HepG2 (cell line): ENCODE data around the gene TPX2.

Experiments
- BCL6 ChIP-seq: IDR thresholded peaks from 2 replicates; pipeline ENCODE4 v1.6.1; 2016; ENCODE audit warnings: missing genetic modification reagents, missing compliant biosample characterization
- CBX2 ChIP-seq, 2 experiments: fragments of 200-600 bp in 1 of 2; sonication (generic); formaldehyde crosslinking in 1 of 2; IDR thresholded peaks; 2 replicates each; pipeline versions ENCODE4 v1.7.0 to v1.8.1; 2018 to 2022; ENCODE audit warnings: low read depth in 2 of 2, low read length in 1 of 2, mild to moderate bottlenecking in 1 of 2, missing genetic modification reagents in 1 of 2
- EHMT2 ChIP-seq: fragments of 200-600 bp; sonication (generic); IDR thresholded peaks from 2 replicates; pipeline ENCODE4 v1.7.0; 2017; ENCODE audit warnings: antibody characterized with exemption, low read depth, low read length, borderline replicate concordance
- EP300 ChIP-seq, 3 experiments: sonication (generic) in 1 of 3; formaldehyde crosslinking in 1 of 3; IDR thresholded peaks; 2 replicates each; pipeline versions ENCODE4 v1.5.1 to v1.6.1; 2011 to 2020; ENCODE audit warnings: low read depth in 2 of 3, low read length in 2 of 3, borderline replicate concordance in 1 of 3, improper control_type of control experiment in 1 of 3, mild to moderate bottlenecking in 1 of 3, missing genetic modification reagents in 1 of 3, moderate library complexity in 1 of 3
- MEIS1 ChIP-seq: sonication (generic); formaldehyde crosslinking; IDR thresholded peaks from 2 replicates; pipeline ENCODE4 v1.9.0; 2021; ENCODE audit warnings: mild to moderate bottlenecking, missing genetic modification reagents, moderate library complexity, borderline replicate concordance
- MXI1 ChIP-seq: IDR thresholded peaks from 3 replicates; pipeline ENCODE4 v1.6.1; 2012; ENCODE audit warnings: low read depth, low read length, inconsistent platforms, borderline replicate concordance
- RFX1 ChIP-seq: fragments of 450-650 bp; IDR thresholded peaks from 2 replicates; pipeline ENCODE4 v1.6.1; 2017
- SIN3A ChIP-seq: IDR thresholded peaks from 2 replicates; pipeline ENCODE4 v1.6.1; 2011; ENCODE audit warnings: low read depth, mild to moderate bottlenecking, control low read depth, low read length, borderline replicate concordance
- SMAD3 ChIP-seq: sonication (generic); formaldehyde crosslinking; IDR thresholded peaks from 2 replicates; pipeline ENCODE4 v1.4.0; 2020; ENCODE audit warnings: missing genetic modification reagents
- ZNF292 ChIP-seq: sonication (generic); formaldehyde crosslinking; IDR thresholded peaks from 2 replicates; pipeline ENCODE4 v1.8.1; 2022; ENCODE audit warnings: mild to moderate bottlenecking, low read depth, missing genetic modification reagents, borderline replicate concordance
- ZNF614 ChIP-seq: IDR thresholded peaks from 2 replicates; pipeline ENCODE4 v1.6.1; 2018; ENCODE audit warnings: missing biosample characterization, missing genetic modification reagents, inconsistent platforms, borderline replicate concordance
- TF ChIP-seq, protein P1 (sequence below): sonication (generic); formaldehyde crosslinking; conservative IDR thresholded peaks from 2 replicates; pipeline ENCODE4 v1.4.0; 2020; ENCODE audit warnings: missing genetic modification reagents
- TF ChIP-seq, protein P2 (sequence below): sonication (generic); formaldehyde crosslinking; IDR thresholded peaks from 2 replicates; pipeline ENCODE4 v1.5.0; 2020; ENCODE audit warnings: mild to moderate bottlenecking, missing genetic modification reagents, moderate library complexity
- TF ChIP-seq, protein P3 (sequence below), 2 experiments: sonication (generic) in 1 of 2; formaldehyde crosslinking in 1 of 2; IDR thresholded peaks; 2 replicates each; pipeline versions ENCODE4 v1.5.1 to v1.6.1; 2011 to 2020; ENCODE audit warnings: borderline replicate concordance in 1 of 2, low read depth in 1 of 2, low read length in 1 of 2, mild to moderate bottlenecking in 1 of 2, missing genetic modification reagents in 1 of 2, moderate library complexity in 1 of 2

DNA sequence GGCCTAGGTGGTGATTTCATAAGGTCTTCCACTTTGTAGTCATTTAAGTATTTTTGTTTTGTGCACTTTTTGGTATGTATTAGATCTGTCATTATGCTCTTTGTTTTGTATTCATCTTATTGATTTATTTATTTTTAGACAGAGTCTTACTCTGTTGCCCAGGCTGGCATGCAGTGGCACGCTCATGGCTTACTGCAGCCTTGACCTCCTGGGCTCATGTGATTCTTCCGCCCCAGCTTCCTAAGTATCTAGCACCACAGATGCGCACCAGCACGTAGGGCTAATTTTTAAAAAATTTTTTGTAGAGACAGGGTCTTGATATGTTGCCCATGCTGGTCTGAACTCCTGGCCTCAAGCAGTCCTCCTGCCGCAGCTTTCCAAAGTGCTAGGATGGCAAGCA lies 30.6 kb downstream of the TPX2 start:
- TF ChIP-seq MEIS1 (no peak), SMAD3 (CRISPR knock-in tag) (no peak), EHMT2 (no peak), CBX2 (IDR thresholded peaks at IDR 0.05; ENCODE audit: low read depth, low read length) (no peak), CBX2 (CRISPR knock-in tag; IDR thresholded peaks at IDR 0.05; ENCODE audit: low read depth) (no peak), MXI1 (no peak), RFX1 (no peak), SIN3A (no peak), EP300 (IDR thresholded peaks at IDR 0.05; ENCODE audit: low read depth in 2 of 2, low read length in 2 of 2) (no peak), EP300 (CRISPR knock-in tag; IDR thresholded peaks at IDR 0.05; ENCODE audit: borderline replicate concordance) (no peak), ZNF292 (no peak), BCL6 (CRISPR knock-in tag) (no peak), ZNF614 (CRISPR knock-in tag) (no peak)
- TF ChIP-seq, protein P1, sequence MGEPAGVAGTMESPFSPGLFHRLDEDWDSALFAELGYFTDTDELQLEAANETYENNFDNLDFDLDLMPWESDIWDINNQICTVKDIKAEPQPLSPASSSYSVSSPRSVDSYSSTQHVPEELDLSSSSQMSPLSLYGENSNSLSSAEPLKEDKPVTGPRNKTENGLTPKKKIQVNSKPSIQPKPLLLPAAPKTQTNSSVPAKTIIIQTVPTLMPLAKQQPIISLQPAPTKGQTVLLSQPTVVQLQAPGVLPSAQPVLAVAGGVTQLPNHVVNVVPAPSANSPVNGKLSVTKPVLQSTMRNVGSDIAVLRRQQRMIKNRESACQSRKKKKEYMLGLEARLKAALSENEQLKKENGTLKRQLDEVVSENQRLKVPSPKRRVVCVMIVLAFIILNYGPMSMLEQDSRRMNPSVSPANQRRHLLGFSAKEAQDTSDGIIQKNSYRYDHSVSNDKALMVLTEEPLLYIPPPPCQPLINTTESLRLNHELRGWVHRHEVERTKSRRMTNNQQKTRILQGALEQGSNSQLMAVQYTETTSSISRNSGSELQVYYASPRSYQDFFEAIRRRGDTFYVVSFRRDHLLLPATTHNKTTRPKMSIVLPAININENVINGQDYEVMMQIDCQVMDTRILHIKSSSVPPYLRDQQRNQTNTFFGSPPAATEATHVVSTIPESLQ (CRISPR knock-in tag): no peak
- TF ChIP-seq, protein P2, sequence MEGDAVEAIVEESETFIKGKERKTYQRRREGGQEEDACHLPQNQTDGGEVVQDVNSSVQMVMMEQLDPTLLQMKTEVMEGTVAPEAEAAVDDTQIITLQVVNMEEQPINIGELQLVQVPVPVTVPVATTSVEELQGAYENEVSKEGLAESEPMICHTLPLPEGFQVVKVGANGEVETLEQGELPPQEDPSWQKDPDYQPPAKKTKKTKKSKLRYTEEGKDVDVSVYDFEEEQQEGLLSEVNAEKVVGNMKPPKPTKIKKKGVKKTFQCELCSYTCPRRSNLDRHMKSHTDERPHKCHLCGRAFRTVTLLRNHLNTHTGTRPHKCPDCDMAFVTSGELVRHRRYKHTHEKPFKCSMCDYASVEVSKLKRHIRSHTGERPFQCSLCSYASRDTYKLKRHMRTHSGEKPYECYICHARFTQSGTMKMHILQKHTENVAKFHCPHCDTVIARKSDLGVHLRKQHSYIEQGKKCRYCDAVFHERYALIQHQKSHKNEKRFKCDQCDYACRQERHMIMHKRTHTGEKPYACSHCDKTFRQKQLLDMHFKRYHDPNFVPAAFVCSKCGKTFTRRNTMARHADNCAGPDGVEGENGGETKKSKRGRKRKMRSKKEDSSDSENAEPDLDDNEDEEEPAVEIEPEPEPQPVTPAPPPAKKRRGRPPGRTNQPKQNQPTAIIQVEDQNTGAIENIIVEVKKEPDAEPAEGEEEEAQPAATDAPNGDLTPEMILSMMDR (CRISPR knock-in tag): no peak
- TF ChIP-seq, protein P3, sequence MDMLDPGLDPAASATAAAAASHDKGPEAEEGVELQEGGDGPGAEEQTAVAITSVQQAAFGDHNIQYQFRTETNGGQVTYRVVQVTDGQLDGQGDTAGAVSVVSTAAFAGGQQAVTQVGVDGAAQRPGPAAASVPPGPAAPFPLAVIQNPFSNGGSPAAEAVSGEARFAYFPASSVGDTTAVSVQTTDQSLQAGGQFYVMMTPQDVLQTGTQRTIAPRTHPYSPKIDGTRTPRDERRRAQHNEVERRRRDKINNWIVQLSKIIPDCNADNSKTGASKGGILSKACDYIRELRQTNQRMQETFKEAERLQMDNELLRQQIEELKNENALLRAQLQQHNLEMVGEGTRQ (IDR thresholded peaks at IDR 0.05; ENCODE audit: low read depth, low read length): no peak
- TF ChIP-seq, protein P3 (CRISPR knock-in tag; IDR thresholded peaks at IDR 0.05; ENCODE audit: borderline replicate concordance): no peak
